T-helper 1 cell treated with Interleukin-12 subunit alpha and Interleukin-12 subunit beta and Interleukin-4 antibody, amounts not matched to agents 30 ng/mL and 1 ng/mL, for 36 hours (primary cell): ENCODE measurements around the gene CDC25B. TPM values are rescaled to one million over a fixed set of nuclear protein-coding genes. Genes with fewer than 3 reads are reported as not detected.

Experiments
- intact Hi-C: fragments of 100-400 bp; cut with micrococcal nuclease; formaldehyde crosslinking; loops from one replicate; pipeline ENCODE4 v1.15.1; 2024
- total RNA-seq: library from RNA; stranded (reverse); gene quantifications from 2 replicates; pipeline ENCODE4 v1.2.3, GENCODE V29; 2022

The CDC25B gene
- total RNA-seq, 1 donor from 2014 or later = 290 TPM

DNA sequence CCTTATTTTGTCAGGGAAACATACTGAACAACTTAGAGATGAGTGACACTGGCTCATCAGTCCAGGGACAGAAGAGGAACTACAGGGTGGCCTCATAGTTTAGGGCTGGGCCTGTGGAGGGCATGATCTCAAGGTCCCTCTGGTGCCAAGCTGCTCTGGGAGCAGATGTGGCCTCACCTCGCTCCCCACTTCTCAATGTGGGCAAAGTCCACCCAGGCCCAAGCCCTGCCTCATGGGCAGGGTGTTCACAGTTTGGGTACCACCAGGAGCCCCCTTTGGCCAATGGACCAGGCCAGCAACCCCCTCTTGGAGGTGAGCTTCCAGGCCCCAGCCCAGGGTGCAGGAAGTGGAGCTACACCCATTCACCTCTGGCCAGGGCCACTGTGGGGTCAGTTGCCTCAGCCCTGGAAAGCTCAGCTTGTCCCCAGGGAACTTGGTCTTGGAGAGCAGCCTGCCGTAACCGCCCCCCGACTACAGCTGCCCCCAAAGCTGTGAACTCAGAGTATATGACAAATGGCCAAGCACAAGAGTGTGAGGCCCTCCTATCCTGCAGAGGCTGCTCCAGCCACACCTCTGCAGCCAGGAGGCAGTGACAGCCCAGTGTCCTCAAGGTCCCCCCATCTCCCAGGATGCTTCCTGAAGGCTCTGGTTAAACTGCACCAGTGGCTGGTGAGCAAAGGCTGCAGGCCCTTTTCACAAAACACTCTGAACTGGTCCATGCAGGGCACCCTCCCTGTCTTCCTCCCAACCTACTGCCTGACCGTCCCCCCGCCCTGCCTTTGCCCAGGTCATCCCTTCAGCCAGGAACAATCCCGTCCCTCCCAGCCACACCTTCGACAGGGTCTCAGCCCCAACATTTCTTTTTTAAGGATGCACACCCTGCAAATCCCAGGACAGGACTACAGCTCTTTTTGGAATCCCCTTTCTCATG, 32.2 kb upstream of the CDC25B start:
- intact Hi-C loops = no loop called here

DNA sequence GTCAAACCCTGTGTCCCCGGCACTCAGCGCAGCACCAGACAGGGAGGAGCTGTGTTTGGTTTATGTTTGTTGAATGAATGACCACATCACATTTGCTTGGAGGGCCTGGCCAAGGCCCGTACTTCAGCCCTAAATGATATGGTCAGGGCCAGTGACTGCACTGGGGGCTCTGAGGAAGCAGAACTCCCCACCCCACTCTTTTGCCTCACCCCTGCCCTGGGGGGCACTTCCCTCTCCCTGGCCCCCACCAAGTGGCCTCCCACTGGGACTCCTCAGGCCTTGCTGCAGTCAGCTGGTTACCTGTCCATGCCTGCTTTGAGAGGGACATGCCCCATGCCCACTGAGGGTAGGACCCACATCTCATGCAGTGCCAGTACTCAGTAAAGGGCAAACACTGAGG, 31.5 kb upstream of the CDC25B start:
- intact Hi-C loops = loop anchor here (5.0 kb wide), 2 partner anchors 273 to 318 kb away; no protein-coding TSS in a partner anchor

DNA sequence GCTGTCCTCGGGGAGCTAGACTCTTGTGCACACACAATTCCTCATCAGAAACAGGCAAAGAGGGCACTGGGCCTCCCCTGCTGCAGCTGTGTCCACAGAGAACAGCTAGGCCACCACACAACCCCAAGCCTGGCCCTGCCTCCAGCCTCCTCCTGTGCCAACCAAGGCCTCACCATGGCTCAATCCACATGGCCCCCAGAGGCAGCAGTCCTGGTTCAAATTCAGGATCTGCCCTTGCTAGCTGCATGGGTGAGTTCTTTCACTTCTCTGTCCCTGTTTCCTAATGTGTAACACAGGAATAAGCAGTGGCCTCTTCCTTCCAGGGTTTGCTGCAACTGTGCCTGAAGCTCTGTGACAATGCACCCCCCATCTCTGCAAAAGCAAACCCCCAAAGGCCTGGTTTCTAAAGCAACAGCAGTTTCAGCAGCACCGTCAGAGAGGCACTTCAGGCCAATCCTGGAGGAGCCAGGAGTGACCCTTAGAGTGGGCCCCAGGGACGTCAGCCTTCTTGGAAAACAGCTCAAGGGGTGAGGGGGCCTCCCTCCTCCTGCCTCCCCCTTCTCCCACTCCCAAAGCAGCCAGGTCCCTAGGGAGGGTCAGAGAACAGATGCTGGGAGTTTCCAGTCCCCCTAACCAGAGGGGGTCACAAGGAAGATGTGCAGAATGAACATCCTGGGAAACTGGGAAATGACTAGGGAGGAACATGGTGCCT, 30.8 kb upstream of the CDC25B start:
- intact Hi-C loops = loop anchor here (5.0 kb wide), 2 partner anchors 272 to 317 kb away; no protein-coding TSS in a partner anchor

DNA sequence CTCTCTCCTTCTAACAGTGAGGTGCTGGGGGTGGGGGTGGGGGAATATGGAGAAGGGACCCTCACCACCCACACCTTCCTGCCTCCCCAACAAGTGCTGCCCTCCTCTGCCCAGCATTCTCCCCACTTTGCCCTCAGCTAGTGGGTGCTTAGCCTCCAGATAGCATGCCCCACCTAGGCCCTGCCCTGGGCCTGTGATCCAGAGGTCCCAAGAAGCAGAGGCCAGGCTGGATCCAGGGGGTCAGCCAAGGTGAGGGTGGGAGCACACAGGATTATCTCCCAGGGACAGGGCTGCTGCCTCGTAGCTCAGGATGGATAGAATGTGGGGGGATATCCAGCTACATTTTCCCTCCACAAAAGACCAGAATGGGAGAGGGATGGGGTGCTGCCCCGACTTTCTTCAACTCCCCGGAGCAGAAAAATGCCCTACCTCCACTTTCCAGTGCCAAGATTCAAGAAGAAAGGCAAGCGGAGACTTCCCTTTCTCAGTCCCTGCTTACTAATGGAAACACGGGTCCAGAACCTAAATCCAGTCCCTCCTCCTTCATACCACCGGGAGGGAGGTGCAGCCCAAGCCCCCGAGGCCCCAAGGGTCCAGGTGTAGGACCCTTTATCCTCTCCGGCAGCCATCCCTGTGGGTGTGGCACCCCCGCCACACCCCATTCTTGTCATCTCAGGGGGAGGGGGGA, 29.5 kb upstream of the CDC25B start:
- intact Hi-C loops = loop anchor here (1.0 to 5.0 kb wide), 8 partner anchors 15 to 346 kb away; partner anchors contain the start of genes AP5S1, MAVS and SPEF1

DNA sequence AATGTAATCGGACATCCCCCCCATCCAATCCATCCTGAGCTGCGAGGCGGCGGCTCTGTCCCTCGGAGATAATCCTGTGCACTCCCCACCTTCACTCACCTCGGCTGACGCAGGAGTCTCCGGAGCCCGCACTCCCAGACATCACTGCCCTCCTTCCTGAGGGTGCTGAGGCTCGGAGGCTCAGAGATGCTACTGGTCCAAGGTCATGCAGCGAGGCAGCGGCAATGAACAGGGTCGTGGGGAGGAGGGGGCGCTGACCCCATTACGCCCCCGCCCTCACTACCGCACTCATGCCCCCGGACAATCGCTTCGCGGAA, 29.0 kb upstream of the CDC25B start:
- intact Hi-C loops = loop anchor here (1.0 to 5.0 kb wide), 8 partner anchors 14 to 347 kb away; partner anchors contain the start of genes AP5S1, MAVS and SPEF1

DNA sequence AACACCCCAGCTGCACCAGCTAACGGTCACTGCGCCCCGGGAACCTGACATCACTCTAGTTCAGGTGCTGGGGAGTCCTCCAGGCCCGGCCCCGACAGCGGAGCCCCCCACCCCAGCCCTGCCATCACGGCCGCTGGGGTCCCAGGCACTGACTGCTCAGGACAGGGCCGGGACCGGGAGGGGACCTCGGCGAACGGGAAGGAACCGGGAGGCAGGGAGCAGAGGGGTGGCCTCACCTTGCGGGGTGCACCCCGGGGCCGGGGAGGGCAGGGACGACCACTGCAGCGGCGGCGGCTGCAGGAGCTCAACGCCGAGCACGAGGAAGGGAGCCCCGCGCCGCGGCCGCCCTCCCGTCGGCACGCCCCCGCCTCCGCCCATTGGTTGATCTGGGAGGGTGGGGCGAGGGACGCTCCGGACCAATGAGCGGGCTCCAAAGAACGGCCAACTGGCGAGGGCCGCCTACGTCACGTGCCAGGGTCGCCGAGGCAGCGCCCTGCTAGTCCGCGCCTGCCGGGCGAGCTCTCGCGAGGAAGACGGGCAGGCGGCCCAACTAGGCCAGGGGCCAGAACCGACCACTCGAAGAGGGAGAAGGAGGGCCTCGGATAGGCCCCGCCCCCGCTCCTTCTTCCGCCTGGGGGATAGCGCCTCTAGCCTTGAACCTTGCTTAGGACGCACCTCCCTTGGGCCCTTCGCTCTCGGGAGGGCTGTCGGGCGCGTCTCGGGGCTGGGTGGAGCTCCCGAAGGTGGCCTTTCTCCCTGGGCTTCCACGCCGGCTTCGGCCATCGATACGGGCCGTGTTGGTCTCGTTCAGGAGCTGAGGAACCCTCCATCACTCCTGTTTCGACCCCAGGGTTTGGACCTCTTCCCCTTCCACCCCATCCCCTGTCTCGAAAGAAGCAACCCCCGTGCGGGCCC, 28.4 kb upstream of the CDC25B start, which contains the start of gene ADISSP:
Gene ADISSP (minus strand): TSS at position 327 of the 915 bp plus-strand sequence. CDS start 7,653 bp downstream, outside the sequence.
- intact Hi-C loops = loop anchor here (1.0 to 5.0 kb wide), 19 partner anchors 10 to 359 kb away; partner anchors contain the start of genes AP5S1, CDC25B, CENPB and MAVS

DNA sequence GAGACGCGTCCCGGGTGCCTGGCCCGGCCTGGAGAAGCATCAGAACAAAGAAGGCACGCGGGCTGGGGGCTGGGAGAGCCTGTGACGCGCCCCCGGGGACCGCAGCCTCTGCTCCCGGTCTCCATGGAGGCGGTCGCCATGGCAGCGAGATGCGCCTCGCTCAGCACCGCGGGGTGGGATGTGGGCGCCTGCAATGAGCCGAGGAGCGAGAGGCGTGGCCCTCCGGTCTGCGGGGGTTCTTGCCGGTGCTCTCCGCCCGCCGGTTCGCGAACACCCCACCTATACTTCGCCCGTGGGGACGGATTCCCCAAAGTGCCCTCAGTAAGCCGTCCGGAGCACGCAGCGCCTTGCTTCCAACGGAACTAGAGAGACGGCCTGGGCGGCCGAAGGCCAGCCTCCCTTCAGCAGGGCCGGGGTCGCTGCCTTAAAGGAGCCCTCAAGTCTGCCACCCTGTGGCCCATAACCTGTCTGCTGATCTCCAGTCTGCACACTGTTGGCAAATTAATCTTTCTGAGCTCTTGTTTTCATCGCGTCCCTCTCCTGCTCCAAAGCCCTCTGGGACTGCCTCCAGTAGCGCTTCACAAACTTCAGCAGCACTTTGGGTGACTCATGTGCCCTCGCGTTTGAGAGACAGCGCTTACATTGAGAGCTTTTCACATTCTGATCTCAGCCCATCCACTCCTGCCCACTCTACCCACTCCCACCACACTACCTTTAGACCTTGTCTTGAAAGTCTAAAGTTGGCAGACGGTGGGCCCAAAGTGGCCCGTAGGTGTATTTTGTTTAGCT, 27.6 kb upstream of the CDC25B start:
- intact Hi-C loops = loop anchor here (1.0 to 5.0 kb wide), 13 partner anchors 9 to 360 kb away; partner anchors contain the start of genes CDC25B, CENPB, PANK2 and RNF24

DNA sequence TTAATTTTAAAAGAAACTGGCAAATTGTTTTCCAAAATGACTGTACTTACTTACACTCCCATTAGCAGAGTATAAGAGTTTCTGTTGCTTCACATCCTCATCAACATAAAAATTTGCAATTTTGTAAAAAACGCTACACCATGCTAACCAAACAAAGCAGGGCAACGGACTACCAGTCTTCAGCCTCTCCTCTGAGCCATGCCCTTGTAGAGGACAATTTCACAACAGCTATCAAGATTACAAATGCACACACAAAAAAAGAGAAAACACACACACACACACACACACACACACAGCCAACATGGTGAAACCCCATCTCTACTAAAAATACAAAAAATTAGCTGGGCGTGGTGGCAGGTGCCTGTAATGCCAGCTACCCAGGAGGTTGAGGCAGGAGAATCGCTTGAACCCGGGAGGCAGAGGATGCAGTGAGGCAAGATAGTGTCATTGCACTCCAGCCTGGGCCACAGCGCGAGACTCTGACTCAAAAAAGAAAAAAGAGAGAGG, 24.5 kb upstream of the CDC25B start:
- intact Hi-C loops = no loop called here

DNA sequence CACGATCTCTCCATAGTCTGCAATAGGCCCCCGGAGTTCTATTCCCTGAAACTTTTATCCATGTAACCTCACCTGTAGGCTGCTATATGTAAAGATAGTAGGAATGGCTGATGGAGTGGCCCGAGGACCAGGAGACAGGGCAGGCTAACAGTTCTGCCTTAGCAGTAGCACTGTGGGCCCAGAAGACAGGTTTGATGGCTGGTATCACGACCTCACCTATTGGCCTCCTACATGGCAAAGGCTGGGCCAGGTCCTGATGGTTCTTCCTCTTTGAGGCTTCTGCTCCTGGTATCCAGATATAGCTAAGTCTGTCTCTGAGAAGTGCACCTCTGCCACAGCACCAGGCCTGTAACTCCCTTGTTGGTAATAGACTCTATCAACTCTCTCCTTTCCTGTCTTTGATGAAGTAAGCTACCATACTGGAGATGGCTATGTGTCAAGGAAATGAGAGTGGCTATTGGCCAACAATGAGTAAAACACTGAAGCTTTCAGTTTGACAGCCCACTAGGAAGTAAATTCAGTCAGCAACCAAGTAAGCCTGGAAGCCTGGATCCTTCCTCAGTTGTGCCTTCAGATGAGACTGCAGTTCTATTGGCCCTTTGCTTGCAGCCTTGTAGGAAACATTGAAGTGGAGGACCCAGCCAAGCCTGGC, 20.5 kb upstream of the CDC25B start:
- intact Hi-C loops = no loop called here

DNA sequence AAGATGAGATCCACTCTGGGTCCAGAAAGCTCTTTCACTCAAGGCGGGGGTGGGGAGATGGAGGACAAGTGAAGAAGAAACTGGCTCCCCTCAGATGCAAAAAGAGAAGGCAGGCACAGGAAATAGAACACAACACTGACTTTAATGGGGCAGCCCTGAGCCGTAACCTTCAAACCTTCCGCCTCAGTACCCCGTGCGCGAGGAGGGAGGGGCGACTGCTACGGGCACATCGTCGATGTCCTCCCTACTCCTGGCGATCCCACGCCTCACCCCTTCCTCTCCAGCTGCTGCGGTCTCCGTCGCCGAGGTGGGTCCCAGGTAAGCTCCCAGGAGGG, 18.8 kb upstream of the CDC25B start:
- intact Hi-C loops = loop anchor here (1.0 kb wide), 1 partner anchor 9 kb away; no protein-coding TSS in a partner anchor

DNA sequence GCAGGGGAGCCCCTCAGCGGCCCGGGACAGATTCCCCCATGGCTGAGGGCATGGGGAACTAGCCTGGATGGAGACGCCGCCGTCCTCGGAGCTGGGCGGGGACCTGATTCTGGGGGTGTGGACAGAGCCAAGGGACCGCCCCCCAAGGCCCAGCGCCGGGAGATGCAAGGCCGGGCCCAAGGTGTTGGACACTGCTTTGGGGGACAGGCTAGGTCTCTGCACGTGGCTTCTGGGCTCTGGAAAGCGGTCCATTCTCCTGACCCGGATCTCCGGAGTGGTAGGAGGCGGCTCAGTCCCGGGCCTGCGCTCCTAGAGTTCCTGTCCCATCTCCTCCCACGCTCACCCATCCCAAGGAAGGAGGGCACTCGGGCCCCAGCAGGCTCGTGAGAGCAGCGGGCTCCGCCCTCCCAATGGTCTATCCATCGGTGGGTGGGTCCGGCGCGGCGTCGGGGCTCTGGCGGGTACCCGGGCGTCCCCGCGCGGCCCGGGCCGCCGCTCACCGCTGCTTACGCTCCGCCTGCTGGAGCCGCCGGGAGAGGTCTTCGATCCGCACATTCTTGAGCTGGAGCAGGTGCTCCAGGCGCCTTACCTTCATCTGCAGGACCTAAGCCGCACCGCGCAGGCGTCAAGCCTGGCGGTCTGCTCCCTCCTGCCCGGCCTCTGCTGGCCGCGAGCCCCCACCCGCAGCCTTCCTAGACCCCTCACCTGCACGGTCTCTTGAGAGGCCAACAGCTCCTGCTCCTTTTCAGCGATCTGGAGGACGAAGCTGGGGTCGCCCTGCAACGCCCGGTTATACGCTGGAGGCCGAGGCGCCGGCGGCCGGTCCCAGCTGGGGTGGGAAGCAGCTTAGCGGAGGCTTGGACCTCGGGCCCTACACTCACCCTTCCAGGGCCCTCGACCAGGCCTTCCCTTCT, 18.1 kb upstream of the CDC25B start:
- intact Hi-C loops = loop anchor here (1.0 kb wide), 1 partner anchor 10 kb away; no protein-coding TSS in a partner anchor

DNA sequence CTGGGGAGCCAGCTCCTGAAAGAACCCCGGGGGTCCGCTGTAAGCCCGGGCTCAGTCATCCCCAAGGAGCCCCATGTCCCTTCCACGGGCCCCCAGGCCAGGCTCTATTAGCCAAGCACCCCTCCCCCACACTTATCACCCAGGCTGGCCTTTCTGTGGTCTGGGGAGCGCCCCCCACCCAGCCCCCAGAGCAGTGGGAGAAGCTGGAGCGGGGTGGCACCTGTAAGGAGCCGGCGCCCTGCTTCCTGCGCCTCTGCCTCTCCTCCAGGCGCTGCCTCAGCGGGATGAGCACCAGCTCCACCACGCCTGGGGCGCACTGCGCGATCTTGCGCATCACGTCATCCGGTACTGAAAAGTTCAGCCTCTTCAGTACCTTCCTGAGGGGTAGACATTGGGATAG, 17.1 kb upstream of the CDC25B start:
- intact Hi-C loops = no loop called here

DNA sequence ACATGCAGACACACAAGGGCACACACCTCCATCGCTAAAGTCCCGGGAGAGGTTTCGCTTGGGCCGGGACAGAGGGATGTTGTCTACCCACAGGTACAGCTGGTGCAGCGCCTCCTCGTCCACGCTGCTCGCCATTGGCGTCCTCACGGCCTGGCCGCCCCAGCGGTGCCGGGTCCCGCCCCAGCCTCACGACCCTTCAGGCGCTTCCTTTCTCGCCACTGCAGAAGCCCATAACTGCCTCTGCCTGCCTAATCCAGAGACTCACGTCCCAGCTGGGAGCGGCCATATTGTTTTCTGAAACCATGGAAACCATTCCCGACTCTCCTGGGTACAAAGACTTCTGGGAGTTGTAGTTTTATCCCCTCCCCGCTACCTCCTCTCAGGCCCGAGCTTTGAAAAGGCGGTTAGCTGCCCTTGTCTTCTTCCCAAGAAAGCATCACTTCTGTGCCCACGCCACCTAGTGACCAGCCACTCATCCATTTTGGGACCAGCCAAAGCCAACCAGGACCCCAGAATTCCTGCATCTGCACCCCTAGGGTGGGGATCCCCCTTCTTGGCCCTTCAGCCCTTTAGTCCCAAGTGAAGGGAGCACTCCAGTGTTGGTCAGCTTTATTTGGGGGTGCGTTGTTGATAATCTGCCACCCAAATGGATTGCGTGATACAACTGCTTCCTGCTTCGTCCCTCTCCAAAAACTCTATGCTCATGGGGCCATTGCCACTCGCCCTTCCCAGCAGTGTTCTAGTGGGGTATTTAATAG, 14.8 kb upstream of the CDC25B start, which contains the start of gene SPEF1:
Gene SPEF1 (minus strand): TSS at position 296 of the 758 bp plus-strand sequence. CDS start 161 bp downstream, at position 135.
- intact Hi-C loops = loop anchor here (1.0 to 2.0 kb wide), 4 partner anchors 14 to 39 kb away; partner anchors contain the start of genes ADISSP, AP5S1 and CDC25B

DNA sequence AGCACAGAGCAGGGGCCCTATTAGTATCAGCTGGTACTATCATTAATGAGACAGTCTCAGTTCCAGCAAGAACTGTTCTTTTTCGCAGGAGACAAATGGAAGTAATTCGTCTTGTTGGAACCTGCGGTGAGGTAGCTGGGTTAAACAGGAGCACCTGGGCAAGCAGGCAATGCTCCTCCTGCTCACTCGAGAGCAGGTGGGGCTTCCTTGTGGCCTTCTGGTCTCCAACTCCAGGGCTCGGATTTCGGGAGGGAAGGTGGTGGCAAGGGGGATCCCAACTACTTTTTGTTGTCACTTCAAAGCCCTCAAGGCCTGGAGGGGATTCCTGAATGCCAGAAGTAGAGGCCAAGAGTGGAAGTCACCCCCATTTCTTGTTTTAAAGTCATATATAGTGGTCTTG, 13.5 kb upstream of the CDC25B start:
- intact Hi-C loops = no loop called here

DNA sequence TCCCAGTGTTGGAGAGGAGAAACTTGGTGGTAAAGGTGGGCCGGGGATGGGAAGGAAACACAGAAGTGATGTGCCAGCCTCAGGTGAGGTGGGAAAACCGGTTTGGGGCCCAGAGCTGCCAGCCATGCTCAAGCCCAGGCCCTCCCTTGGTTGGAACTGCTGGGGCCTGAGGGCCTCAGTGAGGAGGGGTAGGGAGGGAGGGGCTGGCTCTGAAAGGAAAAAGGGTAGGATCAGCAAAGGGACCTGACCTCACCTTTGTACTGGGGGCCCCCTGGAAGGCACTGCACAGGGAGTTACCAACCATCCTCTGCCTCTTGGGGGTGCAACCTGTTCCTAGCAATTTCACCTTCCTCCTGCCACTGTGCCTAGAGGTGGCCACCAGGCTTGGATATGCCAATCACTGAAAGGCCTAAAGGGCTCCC, 13.0 kb upstream of the CDC25B start:
- intact Hi-C loops = no loop called here

DNA sequence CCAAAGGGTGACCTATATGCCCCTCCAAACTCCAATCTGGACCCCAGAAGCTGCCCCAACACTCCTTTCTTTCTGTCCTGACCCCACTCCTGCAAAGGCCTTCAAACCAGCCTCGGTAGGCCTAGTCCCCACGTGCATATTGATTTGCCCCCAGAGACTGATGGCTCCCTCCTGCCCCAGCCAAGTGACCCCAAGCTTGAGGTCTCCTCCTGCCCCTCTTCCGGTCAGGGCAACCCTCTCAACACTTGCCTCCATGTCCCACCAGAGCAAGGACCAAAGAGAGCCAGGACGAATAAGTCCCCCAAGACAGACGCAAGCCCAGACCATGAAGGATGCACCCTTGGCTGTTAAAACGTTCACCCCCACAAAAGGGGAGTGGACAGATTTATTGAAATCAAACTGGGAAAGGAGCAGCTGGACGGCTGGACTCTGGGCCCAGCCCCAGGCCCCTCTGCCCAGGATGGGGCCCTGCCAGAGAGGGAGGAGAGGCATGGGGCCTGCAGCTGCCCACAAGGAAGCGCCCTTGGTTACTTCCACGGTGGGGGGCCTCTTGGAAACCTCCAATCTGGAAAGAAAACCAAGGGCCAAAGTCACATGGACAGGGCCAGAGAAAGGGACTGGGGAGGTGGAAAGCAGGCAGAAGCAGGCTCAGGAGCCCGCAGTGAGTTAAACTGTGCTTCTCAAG, 12.5 kb upstream of the CDC25B start:
- intact Hi-C loops = no loop called here
